HepG2 (cell line): ENCODE data around the gene ZNF547. TPM values are rescaled to one million over a fixed set of nuclear protein-coding genes. Genes with fewer than 3 reads are reported as not detected.

Experiments
- AKAP8 ChIP-seq: sonication (generic); formaldehyde crosslinking; IDR thresholded peaks from 2 replicates; pipeline ENCODE4 v1.5.1; 2020; ENCODE audit warnings: mild to moderate bottlenecking, missing genetic modification reagents
- ESRRA ChIP-seq: sonication (generic); formaldehyde crosslinking; IDR thresholded peaks from 2 replicates; pipeline ENCODE4 v1.5.1; 2020; ENCODE audit warnings: mild to moderate bottlenecking, low read depth, missing genetic modification reagents
- FOSL1 ChIP-seq: sonication (generic); formaldehyde crosslinking; IDR thresholded peaks from 2 replicates; pipeline ENCODE4 v1.9.0; 2021; ENCODE audit warnings: missing genetic modification reagents, borderline replicate concordance
- GABPA ChIP-seq, 2 experiments: IDR thresholded peaks; 2 replicates each; pipeline ENCODE4 v1.6.1; 2011 to 2016; ENCODE audit warnings: low read depth in 2 of 2, low read length in 1 of 2, missing biosample characterization in 1 of 2, missing genetic modification characterization in 1 of 2
- HIVEP1 ChIP-seq: sonication (generic); formaldehyde crosslinking; IDR thresholded peaks from 2 replicates; pipeline ENCODE4 v1.4.0; 2020; ENCODE audit warnings: mild to moderate bottlenecking, missing genetic modification reagents
- KLF15 ChIP-seq: sonication (generic); formaldehyde crosslinking; IDR thresholded peaks from 2 replicates; pipeline ENCODE4 v1.8.1; 2023; ENCODE audit warnings: borderline replicate concordance, mild to moderate bottlenecking, inconsistent platforms, missing genetic modification reagents, mixed read lengths
- MED13 ChIP-seq: sonication (generic); formaldehyde crosslinking; IDR thresholded peaks from 2 replicates; pipeline ENCODE4 v1.5.0; 2020; ENCODE audit warnings: missing genetic modification reagents
- MTA3 ChIP-seq: sonication (generic); formaldehyde crosslinking; IDR thresholded peaks from 2 replicates; pipeline ENCODE4 v1.4.0; 2020; ENCODE audit warnings: missing genetic modification reagents
- NR2F6 ChIP-seq, 2 experiments: IDR thresholded peaks; 2 replicates each; pipeline ENCODE4 v1.6.1; 2016; ENCODE audit warnings: antibody characterized with exemption in 1 of 2, mild to moderate bottlenecking in 1 of 2
- POLR2G ChIP-seq: fragments of 200-400 bp; formaldehyde crosslinking; IDR thresholded peaks from 2 replicates; pipeline ENCODE4 v1.6.1; 2018; ENCODE audit warnings: mild to moderate bottlenecking, low read depth, low read length, moderate library complexity
- RAD51 ChIP-seq: fragments of 450-650 bp; IDR thresholded peaks from 2 replicates; pipeline ENCODE4 v1.6.1; 2016; ENCODE audit warnings: borderline replicate concordance
- RARA ChIP-seq: IDR thresholded peaks from 2 replicates; pipeline ENCODE4 v1.6.1; 2016; ENCODE audit warnings: missing genetic modification reagents, missing compliant biosample characterization
- RELA ChIP-seq: sonication (generic); formaldehyde crosslinking; IDR thresholded peaks from 2 replicates; pipeline ENCODE4 v1.4.0; 2020; ENCODE audit warnings: missing genetic modification reagents
- ZFP41 ChIP-seq: sonication (generic); formaldehyde crosslinking; IDR thresholded peaks from 2 replicates; pipeline ENCODE4 v1.4.0; 2020; ENCODE audit warnings: mild to moderate bottlenecking, missing genetic modification reagents, borderline replicate concordance
- ZNF331 ChIP-seq: sonication (generic); formaldehyde crosslinking; IDR thresholded peaks from 2 replicates; pipeline ENCODE4 v1.4.0; 2020; ENCODE audit warnings: missing genetic modification reagents
- ZNF547 ChIP-seq: sonication (generic); formaldehyde crosslinking; IDR thresholded peaks from 2 replicates; pipeline ENCODE4 v1.5.1; 2020; ENCODE audit warnings: mild to moderate bottlenecking, missing genetic modification reagents
- ZSCAN9 ChIP-seq: IDR thresholded peaks from 2 replicates; pipeline ENCODE4 v1.6.1; 2016; ENCODE audit warnings: borderline replicate concordance
- polyA plus RNA-seq, 8 experiments: library from polyadenylated mRNA; depleted of rRNA in 3 of 8; stranded (reverse) in 7 of 8; unstranded in 1 of 8; fragments of >200 nt; fragmentation: Illumina TruSeq in 4 of 8; extraction: Trizol in 4 of 8; gene quantifications; 2 replicates each; pipeline versions ENCODE4 v1.2.1 to v1.2.3, GENCODE V29; 2011 to 2016; ENCODE audit warnings: low read depth in 4 of 8, missing spikeins in 1 of 8, mixed read lengths in 1 of 8; ENCODE audit not compliant: insufficient read depth in 1 of 8
- total RNA-seq, 5 experiments: library from RNA; depleted of rRNA; stranded (reverse); fragments of >200 nt; fragmentation: Illumina TruSeq; extraction: Trizol; gene quantifications; 2 replicates each; pipeline ENCODE4 v1.2.3, GENCODE V29; 2016; ENCODE audit warnings: low read depth in 1 of 5
- TF ChIP-seq, protein P1 (sequence below): sonication (generic); formaldehyde crosslinking; IDR thresholded peaks from 2 replicates; pipeline ENCODE4 v1.4.0; 2020; ENCODE audit warnings: mild to moderate bottlenecking, missing genetic modification reagents, borderline replicate concordance
- TF ChIP-seq, protein P2 (sequence below): sonication (generic); formaldehyde crosslinking; IDR thresholded peaks from 2 replicates; pipeline ENCODE4 v1.5.0; 2020; ENCODE audit warnings: missing genetic modification reagents
- TF ChIP-seq, protein P3 (sequence below): IDR thresholded peaks from 2 replicates; pipeline ENCODE4 v1.6.1; 2016; ENCODE audit warnings: low read depth, missing genetic modification reagents, missing compliant biosample characterization
- TF ChIP-seq, protein P4 (sequence below): sonication (generic); formaldehyde crosslinking; IDR thresholded peaks from 2 replicates; pipeline ENCODE4 v1.5.1; 2020; ENCODE audit warnings: missing genetic modification reagents, mild to moderate bottlenecking, borderline replicate concordance

Gene ZNF547
- total and polyA plus RNA-seq, 2 of the 13 experiments (the other 11 are each of a cell fraction or from before 2014, with no cell fraction given): 2.0 to 2.6 TPM

DNA sequence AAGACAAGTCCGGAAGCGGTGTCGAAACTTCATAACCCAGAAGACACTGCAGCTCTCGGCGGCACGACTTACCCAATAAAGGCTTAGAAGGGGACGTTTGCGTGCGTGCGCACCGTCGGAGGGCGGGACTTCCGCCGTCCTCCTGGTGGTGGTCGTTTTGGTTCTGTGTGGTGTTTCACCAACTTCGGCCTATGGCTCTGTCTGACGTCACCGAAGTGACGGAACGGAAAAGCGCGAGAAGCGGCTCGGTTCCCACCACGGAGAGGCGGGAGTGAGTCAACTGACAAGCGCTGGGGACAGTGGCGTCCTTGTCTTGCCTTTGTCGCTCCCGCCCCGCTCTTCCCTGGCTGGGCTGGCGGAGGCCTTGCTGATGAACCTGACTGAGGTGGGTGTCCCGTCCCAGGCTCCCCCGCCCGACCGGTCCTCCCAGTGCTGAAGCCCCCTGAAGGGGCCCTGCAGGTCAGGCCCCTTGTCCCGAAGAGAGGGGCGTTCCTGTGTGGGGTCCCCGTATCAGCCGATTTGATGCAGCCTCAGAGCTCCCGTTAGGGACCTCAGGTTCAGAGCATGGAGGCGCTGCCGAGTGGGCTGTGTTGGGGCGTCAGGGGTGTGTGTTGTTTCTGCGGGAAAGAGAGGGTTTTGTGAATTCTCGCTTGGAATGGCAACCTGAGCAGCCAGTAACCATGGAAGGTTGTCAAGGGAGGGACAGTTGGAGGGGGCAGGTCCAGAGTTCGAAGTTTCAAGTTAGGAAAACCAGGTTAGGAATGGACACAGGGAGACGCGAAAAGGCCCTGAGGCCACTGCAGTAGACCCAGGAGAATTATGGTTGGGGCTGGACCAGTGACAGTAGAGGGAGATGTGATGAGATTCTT lies 26.6 kb downstream of the ZNF547 start, which contains the start of gene ZNF548 (continued):
- TF ChIP-seq, protein P1, sequence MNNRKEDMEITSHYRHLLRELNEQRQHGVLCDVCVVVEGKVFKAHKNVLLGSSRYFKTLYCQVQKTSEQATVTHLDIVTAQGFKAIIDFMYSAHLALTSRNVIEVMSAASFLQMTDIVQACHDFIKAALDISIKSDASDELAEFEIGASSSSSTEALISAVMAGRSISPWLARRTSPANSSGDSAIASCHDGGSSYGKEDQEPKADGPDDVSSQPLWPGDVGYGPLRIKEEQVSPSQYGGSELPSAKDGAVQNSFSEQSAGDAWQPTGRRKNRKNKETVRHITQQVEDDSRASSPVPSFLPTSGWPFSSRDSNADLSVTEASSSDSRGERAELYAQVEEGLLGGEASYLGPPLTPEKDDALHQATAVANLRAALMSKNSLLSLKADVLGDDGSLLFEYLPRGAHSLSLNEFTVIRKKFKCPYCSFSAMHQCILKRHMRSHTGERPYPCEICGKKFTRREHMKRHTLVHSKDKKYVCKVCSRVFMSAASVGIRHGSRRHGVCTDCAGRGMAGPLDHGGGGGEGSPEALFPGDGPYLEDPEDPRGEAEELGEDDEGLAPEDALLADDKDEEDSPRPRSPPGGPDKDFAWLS (CRISPR knock-in tag): no peak
- no peak for TF ChIP-seq AKAP8 (CRISPR knock-in tag)
- TF ChIP-seq, protein P2, sequence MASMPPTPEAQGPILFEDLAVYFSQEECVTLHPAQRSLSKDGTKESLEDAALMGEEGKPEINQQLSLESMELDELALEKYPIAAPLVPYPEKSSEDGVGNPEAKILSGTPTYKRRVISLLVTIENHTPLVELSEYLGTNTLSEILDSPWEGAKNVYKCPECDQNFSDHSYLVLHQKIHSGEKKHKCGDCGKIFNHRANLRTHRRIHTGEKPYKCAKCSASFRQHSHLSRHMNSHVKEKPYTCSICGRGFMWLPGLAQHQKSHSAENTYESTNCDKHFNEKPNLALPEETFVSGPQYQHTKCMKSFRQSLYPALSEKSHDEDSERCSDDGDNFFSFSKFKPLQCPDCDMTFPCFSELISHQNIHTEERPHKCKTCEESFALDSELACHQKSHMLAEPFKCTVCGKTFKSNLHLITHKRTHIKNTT (CRISPR knock-in tag): no peak
- TF ChIP-seq MTA3 (CRISPR knock-in tag): no peak
- TF ChIP-seq NR2F6 (IDR thresholded peaks at IDR 0.05): no peak
- peak; percentile 31; the same call in 1 of the 2 replicates for TF ChIP-seq NR2F6 (CRISPR knock-in tag; IDR thresholded peaks at IDR 0.05)
- no peak for TF ChIP-seq ZNF547 (CRISPR knock-in tag)
- TF ChIP-seq KLF15: no peak
- TF ChIP-seq, protein P3, sequence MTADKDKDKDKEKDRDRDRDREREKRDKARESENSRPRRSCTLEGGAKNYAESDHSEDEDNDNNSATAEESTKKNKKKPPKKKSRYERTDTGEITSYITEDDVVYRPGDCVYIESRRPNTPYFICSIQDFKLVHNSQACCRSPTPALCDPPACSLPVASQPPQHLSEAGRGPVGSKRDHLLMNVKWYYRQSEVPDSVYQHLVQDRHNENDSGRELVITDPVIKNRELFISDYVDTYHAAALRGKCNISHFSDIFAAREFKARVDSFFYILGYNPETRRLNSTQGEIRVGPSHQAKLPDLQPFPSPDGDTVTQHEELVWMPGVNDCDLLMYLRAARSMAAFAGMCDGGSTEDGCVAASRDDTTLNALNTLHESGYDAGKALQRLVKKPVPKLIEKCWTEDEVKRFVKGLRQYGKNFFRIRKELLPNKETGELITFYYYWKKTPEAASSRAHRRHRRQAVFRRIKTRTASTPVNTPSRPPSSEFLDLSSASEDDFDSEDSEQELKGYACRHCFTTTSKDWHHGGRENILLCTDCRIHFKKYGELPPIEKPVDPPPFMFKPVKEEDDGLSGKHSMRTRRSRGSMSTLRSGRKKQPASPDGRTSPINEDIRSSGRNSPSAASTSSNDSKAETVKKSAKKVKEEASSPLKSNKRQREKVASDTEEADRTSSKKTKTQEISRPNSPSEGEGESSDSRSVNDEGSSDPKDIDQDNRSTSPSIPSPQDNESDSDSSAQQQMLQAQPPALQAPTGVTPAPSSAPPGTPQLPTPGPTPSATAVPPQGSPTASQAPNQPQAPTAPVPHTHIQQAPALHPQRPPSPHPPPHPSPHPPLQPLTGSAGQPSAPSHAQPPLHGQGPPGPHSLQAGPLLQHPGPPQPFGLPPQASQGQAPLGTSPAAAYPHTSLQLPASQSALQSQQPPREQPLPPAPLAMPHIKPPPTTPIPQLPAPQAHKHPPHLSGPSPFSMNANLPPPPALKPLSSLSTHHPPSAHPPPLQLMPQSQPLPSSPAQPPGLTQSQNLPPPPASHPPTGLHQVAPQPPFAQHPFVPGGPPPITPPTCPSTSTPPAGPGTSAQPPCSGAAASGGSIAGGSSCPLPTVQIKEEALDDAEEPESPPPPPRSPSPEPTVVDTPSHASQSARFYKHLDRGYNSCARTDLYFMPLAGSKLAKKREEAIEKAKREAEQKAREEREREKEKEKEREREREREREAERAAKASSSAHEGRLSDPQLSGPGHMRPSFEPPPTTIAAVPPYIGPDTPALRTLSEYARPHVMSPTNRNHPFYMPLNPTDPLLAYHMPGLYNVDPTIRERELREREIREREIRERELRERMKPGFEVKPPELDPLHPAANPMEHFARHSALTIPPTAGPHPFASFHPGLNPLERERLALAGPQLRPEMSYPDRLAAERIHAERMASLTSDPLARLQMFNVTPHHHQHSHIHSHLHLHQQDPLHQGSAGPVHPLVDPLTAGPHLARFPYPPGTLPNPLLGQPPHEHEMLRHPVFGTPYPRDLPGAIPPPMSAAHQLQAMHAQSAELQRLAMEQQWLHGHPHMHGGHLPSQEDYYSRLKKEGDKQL (CRISPR knock-in tag): no peak
- TF ChIP-seq, protein P4, sequence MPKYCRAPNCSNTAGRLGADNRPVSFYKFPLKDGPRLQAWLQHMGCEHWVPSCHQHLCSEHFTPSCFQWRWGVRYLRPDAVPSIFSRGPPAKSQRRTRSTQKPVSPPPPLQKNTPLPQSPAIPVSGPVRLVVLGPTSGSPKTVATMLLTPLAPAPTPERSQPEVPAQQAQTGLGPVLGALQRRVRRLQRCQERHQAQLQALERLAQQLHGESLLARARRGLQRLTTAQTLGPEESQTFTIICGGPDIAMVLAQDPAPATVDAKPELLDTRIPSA (CRISPR knock-in tag): no peak
- no peak for TF ChIP-seq RAD51
- TF ChIP-seq ZSCAN9 (CRISPR knock-in tag): no peak; the same call in 1 of the 2 replicates
- TF ChIP-seq RARA (CRISPR knock-in tag): no peak
- TF ChIP-seq HIVEP1 (CRISPR knock-in tag): peak; percentile 82
- TF ChIP-seq GABPA (IDR thresholded peaks at IDR 0.05; ENCODE audit: low read depth, low read length): peak; percentile 91
- peak; percentile 98 for TF ChIP-seq GABPA (CRISPR knock-in tag; IDR thresholded peaks at IDR 0.05; ENCODE audit: low read depth)
- peak; percentile 50; the same call in 1 of the 2 replicates for TF ChIP-seq ESRRA
- TF ChIP-seq ZNF331 (CRISPR knock-in tag): peak; percentile 51
- TF ChIP-seq RELA (CRISPR knock-in tag): no peak
- TF ChIP-seq FOSL1 (CRISPR knock-in tag): no peak
- no peak for TF ChIP-seq MED13 (CRISPR knock-in tag)
- no peak for TF ChIP-seq ZFP41 (CRISPR knock-in tag)
- TF ChIP-seq POLR2G: no peak; the same call in 1 of the 2 replicates
